HuH-7 (cell line): ENCODE results near the gene R3HDM1.
"Not testable (repeated sequence)": the region's sequence is repeated elsewhere in the genome, so short reads cannot be mapped to it uniquely, and the experiment has no call there.

Experiments used
- DNase-seq: peaks from one replicate; pipeline ENCODE4 v3.0.0; 2011; ENCODE audit warnings: low spot score

R3HDM1 gene

GRCh38 chr2:135573620-135574019, 42.3 kb downstream of the R3HDM1 start:
- no peak for DNase-seq

- no peak for DNase-seq
Measured at GRCh38 chr2:135581282-135581681, 50.0 kb downstream of the R3HDM1 start.

GRCh38 chr2:135582383-135582782, 51.1 kb downstream of the R3HDM1 start:
- DNase-seq, result no peak

GRCh38 chr2:135585586-135585985, 54.3 kb downstream of the R3HDM1 start:
- DNase-seq, result no peak

GRCh38 chr2:135586148-135586547, 54.9 kb downstream of the R3HDM1 start:
- no peak for DNase-seq

GRCh38 chr2:135587958-135588357, 56.7 kb downstream of the R3HDM1 start:
- no peak for DNase-seq

GRCh38 chr2:135590619-135591260, 59.5 kb downstream of the R3HDM1 start:
- no peak for DNase-seq

GRCh38 chr2:135600915-135601314, 69.6 kb downstream of the R3HDM1 start:
- DNase-seq, result no peak

- DNase-seq, result no peak
Measured at GRCh38 chr2:135603543-135603942, 72.3 kb downstream of the R3HDM1 start.

- no peak for DNase-seq
Measured at GRCh38 chr2:135607561-135607960, 76.3 kb downstream of the R3HDM1 start.

- DNase-seq, result no peak
Measured at GRCh38 chr2:135612319-135612718, 81.0 kb downstream of the R3HDM1 start.

- DNase-seq, result no peak
Measured at GRCh38 chr2:135615404-135615803, 84.1 kb downstream of the R3HDM1 start.

- DNase-seq, result no peak
Measured at GRCh38 chr2:135617501-135618015, 86.3 kb downstream of the R3HDM1 start.

GRCh38 chr2:135620198-135620597, 88.9 kb downstream of the R3HDM1 start:
- no peak for DNase-seq

GRCh38 chr2:135629520-135629919, 98.2 kb downstream of the R3HDM1 start:
- no peak for DNase-seq

GRCh38 chr2:135630034-135630433, 98.8 kb downstream of the R3HDM1 start:
- not testable (repeated sequence) for DNase-seq

- DNase-seq, result no peak
Measured at GRCh38 chr2:135630488-135630887, 99.2 kb downstream of the R3HDM1 start.

GRCh38 chr2:135633582-135633981, 102.3 kb downstream of the R3HDM1 start:
- DNase-seq, result no peak

GRCh38 chr2:135635212-135635835, 104.0 kb downstream of the R3HDM1 start:
- peak; percentile 13 for DNase-seq

GRCh38 chr2:135636982-135637381, 105.7 kb downstream of the R3HDM1 start:
- DNase-seq, result no peak

GRCh38 chr2:135637456-135638087, 106.3 kb downstream of the R3HDM1 start:
- no peak for DNase-seq

GRCh38 chr2:135638825-135639224, 107.5 kb downstream of the R3HDM1 start:
- no peak for DNase-seq
